ENCODE data around the gene GPX2.
"Not testable (repeated sequence)": the region's sequence is repeated elsewhere in the genome, so short reads cannot be mapped to it uniquely, and the experiment has no call there.

GPX2 gene

DNA sequence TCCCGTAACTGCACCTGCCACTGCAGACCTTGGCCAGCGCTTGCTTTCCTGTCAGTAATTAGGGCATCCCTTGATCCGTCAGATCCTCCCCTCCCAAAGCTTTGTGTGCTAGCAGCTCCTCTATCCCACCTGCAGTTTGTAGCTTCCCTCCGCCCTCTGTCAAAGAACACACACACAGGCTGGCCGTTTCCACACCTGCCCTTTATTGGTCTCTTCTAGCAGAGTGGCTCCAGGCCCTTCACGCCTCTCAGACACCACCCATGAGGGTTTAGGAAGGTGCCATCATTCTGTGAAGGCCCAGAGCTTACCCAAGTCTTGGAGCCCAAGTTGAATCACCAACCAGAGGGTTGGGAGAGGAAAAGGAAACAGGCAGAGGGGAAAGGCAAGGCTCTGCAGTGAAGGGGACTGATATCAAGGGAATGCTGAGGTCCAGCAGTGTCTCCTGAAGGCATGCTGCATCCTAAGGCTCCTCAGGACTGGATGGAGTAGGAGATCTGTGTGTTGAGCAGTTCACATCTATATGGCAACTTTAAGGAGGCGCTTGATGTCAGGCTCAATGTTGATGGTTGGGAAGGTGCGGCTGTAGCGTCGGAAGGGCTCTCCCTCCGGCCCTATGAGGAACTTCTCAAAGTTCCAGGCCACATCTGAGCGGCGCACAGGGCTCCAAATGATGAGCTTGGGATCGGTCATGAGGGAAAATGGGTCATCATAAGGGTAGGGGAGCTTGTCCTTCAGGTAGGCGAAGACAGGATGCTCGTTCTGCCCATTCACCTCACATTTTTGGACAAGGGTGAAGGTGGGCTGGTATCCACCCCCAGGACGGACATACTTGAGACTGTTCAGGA is 3.4 kb downstream of the GPX2 start:
- no peak for DNase-seq

DNA sequence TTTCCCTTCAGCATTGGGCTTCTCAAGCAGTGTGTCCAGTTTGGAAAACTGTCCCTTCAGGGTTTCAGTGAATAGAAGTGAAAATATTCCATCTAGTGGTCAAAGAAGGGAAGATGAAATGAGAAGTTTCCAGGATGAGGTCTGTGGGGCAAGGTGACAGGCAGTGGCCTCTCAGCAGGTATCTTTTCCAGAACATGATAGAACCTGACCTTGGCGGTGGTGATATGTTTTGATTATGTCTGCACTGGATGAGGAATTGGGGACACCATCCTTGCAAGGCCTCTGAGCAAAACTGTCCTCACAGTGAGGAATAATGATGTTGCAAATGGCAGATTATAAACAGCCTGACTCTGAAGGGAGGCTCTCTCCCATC is 4.7 kb downstream of the GPX2 start:
- peak; percentile 12 for DNase-seq

DNA sequence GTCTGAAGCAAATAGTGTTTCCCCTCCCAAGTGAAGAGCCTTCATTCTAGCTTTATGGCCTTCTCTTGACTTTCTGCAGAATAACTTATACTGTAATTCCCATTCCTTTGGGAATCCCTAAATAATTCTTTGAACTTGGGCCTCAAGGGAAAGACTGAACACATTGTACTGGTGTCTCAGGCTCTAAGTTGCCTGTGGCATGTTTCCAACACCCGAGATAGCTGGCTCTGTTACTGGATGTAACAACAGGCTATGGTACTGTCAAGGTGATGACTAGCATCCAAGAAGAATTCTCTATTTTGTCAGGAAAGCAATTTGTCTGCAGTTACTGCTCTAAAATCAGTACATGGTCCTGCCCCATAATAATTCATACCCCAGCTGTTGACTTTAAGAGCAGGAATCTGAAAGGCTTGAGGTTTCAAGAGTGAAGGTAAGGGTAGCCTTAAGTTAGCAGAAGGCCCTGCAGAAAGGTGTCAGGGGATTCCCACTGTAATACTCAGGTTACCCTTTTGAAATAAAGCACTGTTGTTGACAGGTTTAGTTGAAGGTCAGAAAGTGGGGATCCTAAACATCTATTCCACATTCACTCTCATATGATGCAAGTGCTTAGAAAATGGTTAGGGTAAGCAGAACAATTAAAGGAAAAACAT is 5.2 kb downstream of the GPX2 start:
- DNase-seq, result no peak

DNA sequence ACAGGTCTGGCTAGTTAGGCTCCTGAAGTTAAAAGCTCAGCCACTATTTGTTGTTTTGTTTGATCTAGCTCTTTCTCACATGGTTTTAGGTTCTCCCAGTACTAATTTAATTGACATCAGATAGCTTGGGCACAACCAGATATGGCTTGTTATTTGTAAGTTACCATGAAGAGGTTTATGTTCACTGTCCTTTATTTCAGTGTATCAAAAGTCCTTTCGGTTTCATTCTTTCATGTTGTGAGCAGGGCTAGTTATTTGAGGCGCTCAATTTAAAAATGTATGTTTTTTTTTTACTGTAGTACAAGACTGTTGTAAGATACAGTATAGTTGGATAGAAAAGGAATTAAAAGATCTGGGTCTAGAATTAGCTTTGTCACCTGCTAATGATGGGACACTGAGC is 7.0 kb downstream of the GPX2 start:
- DNase-seq, result no peak

DNA sequence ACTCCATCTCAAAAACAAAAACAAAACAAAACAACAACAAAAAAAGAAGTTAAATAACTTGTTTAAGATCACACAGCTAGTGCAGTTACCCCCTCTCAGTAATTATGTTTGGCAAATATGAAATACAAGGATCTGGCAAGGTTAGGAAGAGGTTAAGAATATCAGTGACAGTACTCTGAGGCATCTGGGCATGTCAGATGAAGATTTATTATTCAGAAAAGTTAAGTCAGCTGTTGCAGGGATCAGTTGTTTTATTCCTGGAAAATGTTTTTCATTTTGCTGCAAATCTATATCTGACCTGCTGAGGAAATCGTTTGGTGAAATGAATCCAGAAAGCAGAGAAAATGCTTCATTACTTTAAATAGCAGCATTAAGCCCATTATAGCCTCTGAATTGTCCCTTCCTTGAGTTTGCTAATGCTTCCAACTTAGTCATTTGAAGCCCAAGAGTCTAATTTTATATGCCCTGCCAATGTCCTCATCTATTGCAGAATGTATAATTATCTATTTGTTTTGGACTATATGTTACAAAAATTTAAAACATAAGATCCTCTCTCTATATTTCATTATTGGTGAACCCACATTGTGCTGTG is 8.1 kb downstream of the GPX2 start:
- DNase-seq, result no peak

DNA sequence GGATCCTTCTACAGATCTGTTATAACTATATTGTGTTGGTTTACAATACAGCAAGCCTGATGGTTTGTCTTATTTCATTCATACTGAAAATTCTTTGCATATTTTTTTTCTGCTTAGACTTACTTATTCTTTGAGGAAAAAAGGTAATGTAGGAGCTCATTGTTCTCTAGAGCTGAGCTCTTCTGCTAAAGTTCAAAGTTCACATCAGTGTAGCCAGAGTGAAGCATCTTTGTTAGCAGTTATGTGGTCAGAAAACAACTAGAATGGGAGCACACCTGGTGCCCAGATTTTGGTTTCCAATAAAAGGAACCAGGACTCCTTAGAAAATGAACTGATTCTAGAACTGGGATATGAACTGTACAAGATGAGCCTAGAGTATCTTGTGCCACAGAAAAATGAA is 10.3 kb downstream of the GPX2 start:
- no peak for DNase-seq

DNA sequence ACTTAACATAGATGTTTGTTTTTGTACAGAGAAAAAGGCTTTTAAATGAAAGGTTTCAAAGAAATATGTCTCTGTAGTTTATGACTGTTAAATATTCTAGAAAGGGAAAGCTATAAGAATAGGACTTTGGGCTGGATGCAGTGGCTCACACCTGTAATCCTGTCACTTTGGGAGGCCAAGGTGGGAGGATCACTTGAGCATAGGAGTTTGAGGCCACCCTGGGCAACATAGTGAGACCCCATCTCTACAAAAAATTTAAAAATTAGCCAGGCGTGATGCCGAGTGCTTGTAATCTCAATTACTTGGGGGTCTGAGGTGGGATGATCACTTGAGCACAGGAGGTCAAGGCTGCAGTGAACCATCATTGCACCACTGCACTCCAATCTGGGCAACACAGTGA is 11.4 kb downstream of the GPX2 start:
- DNase-seq, result no peak

DNA sequence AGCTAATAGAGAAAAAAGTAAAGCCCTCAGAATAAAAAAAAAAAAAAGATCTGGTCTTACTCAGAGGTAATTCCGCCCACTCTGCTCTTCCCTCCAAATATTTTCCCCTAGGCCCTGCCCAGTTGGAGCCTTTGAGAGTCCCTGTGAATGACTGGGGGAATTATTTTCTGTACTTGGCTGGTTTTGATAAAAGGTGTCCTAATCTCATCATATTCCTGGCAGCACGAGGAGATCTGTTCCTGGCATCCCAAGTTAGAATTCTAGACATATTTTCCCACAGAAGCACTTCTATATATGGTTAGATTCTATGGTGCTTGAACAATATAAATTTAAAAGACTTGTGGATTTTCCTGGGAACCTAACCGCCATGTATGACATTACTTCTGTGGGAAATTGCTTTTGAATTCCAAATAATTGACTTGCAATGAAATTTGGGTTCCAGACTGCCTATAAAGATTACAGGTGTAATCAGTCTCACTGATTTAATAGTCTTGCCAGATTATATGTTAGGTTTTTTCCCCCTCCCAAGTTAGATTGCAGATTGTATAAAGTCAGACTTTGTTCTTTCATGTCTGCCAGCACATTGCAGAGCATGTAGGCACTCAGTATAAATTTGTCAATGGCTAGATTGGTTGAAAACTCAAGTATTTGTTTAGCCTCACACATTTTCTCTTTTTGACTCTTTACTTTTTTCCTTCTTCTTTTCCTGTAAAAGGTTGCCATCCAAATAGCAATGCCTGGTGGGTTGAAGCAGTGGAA is 12.3 kb downstream of the GPX2 start:
- DNase-seq, result no peak

DNA sequence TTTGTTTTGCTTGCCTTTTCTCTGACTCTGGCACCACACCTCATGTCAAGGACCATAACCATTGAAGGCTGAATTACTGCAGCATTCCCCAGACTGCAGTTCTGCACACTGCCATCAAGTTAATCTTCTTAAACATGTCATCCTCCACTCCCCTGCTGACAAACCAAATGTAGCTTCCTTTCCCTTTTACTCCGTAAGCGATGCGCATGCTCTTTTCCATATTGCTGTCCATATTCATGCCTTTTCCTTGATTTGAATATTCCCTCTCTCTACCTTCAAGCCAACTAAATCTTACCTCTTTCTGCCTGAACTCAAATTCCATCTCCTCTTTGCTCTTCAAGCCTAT is 13.6 kb downstream of the GPX2 start:
- peak; percentile 23 for DNase-seq

DNA sequence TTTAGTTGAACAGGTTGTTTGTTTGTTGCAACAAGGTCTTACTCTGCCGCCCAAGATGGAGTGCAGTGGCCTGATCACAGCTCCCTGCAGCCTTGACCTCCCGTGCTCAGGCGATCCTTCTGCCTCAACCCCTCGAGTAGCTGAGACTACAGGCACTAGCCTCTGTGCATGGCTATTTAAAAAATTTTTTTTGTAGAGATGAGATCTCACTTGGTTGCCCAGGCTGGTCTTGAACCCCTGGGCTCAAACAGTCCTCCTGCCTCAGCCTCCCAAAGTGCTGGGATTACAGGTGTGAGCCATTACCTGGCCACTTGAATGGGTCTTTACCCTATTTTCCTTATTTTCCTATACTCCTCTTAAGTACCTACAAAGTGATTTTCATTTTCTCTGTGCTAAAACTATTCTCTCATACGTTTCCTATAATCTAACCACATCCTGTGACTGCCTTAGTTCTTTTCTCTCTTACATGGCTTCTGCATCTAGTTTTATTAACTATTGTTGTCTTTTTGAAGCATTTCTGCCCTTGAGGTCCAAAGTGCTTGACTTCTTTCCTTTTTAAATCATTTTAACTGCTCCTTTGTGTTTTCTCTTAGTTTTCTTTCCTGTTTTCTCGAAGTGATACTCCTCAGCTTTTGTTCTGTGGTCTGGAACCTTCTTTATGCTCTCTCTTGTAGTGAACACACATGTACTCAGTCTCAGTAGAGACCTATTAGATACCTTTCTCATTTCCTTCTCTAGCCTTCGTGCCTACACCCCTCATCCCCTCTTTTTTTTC is 14.1 kb downstream of the GPX2 start:
- no peak for DNase-seq

DNA sequence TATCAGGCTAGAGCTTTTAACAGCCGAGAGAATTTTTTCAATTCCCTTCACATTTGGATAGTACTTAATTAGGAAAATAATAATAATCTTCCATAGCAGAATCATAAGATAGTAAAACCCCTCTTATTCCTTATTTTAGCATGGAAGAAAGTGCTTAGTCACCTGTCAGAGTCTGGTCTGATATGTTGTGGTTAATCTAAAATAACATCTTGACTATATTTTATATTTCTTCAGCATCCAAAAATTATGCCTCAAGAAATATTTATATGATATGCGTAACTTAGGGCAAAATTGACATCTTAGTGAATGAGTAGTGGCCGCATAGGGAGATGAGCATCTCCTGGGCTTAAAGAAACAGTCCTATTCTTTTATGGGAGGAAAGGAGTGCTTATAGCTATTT is 15.5 kb downstream of the GPX2 start:
- no peak for DNase-seq

DNA sequence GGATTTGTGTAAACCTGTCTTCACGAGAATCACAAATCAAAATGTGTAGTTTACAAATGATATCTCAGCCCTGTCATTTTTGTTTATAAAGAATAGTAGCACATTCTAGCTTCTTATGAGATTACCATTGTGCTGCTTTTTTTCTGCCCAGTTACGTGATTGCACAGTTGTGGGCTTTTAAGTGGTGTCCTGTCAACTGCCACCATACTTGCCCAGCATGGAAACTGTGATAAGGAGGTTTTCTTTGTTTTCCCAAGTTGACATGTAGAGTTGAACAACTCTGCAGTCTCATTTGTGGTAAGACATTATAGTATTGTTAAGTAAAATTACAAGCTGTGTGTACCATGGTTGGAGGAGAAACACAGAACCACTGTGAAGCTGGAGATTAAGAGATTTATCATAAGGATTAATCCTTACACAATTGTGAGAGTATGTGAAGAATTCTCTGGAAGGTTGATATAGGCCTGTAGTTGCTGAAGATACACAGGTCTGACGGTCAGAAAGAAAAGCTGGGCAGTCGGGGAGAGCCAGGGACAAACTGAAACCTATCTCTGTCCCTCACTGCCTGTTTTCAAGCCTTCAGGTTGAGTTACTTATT is 16.0 kb downstream of the GPX2 start:
- DNase-seq, result no peak

DNA sequence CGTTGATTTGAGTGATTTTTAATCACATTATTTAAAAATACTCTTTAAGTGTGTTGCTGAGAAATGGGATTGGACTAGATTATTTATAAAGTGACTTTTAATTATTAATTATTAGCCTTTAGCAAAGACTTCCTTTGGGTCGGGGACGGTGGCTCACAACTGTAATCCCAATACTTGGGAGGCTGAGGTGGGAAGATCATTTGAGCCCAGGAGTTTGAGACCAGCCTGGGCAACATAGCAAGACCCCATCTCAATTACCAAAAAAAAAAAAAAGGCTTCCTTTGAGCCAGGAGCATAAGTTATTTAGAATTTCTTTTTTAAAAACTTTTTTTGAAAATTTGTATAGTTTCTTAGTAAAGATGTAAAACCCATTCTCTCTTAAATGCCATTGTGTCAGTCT is 19.5 kb downstream of the GPX2 start:
- DNase-seq, result no peak

DNA sequence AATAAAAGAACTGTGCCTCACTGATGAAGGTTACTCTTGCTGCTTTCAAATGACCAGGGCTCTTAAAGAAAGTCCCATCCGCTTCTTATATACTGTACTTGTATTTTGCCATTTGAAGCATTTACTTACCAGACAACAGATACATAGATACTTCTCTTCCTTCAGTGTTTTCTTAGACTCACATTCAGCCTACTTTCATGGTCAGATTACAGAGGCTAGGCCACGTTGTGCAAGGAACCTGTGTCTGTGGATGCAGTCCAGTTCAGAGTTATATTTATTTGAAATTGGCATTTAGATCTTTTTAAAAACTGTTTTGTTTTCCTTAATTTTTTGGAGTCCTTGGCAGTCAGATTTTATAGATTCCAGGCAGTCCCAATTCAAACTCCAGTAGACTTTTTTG is 22.1 kb downstream of the GPX2 start:
- DNase-seq, result no peak

DNA sequence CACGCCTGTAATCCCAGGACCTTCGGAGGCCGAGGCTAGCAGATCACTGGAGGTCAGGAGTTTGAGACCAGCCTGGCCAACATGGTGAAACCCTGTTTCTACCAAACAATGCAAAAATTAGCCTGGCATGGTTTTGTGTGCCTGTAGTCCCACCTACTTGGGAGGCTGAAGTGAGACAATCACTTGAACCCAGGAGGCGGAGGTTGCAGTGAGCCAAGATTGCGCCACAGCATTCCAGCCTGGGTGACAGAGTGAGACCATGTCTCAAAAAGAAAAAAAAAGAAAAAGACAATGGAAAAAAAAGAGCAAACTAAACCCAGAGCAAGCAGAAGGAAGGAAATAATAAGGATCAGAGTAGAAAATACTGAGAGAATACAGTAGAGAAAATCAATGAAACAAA is 22.9 kb downstream of the GPX2 start:
- DNase-seq, result no peak

DNA sequence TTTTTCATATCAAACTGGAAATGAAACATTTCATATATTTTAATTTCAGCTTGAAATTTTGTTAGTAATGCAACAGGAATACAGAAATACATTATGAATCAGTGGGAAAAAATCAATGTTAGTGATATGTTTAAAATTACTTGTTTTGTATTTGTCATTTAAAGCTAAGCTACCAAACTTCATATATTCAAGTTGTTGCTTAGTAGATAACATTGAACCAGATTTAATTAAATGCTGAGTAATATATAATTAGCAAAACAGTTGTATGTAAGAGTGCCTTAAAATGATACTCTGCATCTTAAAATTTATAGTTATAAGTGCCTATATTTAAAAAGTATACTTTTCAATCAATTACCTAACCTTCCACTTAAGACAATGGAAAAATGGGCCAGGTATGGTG is 23.3 kb downstream of the GPX2 start:
- no peak for DNase-seq

DNA sequence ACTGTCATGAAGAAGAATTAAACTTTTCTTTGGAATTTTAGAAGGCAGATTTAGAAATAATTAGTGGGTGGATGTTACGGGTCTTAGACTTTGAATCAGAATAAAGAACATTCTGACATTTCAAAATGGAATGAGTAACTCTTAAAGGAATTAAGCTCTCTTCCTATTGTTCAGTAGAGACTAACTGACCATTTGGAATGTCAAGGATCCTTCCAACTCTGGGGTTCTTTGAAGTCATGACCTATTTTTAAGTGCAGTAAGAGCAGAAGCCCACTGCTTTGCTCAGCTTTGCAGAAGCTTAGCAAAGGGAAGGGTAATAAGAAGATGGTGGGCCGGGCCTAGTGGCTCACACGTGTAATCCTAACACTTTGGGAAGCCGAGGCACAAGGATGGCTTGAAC is 24.3 kb downstream of the GPX2 start:
- no peak for DNase-seq

DNA sequence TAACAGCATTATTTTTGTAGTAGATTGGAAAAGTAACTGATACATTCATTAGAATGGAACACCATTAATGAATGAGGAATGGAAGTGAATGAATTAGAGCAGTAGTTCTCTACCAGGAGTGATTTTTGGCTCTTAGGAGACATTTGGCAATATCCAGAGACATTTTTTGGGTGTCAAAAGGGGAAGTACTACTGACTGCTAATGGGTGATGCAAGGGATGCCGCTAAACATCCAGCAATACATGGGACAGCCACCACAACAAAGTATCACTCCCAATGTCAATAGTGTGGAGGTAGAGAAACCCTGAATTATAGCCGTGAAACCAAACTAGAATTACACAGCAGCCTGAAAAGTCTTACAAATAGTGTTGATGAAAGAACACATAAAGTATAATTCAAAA is 26.7 kb downstream of the GPX2 start:
- DNase-seq, result no peak

DNA sequence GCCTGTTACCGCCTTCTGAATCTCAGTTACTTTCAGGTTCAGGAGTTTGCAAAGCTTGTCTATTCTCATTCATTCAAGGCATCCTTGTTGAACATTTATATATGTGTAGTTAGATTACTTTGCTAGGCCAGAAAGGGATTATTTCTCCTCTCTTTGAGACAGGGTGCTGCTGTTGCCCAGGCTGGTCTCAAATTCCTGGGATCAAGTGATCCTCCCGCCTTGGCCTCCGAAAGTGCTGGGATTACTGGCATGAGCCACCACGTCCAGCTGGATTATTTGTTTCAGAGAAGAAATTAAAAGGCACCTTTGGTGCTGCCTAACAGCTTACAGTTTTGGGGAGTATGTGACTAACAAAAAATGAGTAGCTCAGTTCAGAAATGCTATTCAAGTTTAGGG is 27.5 kb downstream of the GPX2 start:
- DNase-seq, result no peak

DNA sequence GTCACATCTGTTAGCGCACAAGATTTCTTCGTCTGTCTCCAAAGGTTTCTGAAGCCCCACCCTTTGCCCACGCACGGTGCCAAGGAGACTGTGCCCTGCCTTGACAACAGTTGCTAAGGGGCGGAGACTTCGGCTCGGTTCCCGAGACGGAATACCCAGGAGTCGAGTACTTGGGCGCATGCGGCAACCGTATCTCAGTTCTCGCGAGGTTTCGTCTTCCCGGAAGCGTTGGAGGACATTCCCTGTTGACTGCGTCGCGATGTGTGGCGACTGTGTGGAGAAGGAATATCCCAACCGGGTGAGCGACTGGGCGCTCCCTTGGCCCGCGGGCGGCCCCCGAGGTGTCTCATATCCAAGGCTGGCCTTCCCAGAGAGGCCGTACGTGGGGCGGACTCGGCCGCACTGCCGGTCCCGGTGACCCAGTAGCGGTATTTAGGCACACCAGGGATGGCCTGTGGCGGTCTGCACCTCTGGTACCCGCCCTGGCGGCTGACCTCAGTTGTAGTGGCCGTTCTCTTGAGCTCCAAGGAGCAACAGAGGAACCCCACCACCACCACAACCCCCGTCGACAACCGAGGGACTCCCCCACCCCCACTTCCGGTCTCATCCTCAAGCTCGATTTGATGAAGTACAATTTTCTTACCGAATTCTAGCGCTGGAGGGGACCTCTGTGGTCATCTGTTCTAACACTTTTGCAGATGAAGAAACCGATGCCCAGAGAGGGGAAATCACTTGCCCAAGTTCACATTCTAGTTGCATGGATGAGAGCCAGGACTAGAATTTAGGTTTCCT is 28.1 kb downstream of the GPX2 start, which contains the start of gene CHURC1:
Gene CHURC1, plus strand, starts transcription at position 219 of the 792 bp plus-strand sequence. Its CDS starts 41 bp downstream, at position 260.
- peak; percentile 99 for DNase-seq

DNA sequence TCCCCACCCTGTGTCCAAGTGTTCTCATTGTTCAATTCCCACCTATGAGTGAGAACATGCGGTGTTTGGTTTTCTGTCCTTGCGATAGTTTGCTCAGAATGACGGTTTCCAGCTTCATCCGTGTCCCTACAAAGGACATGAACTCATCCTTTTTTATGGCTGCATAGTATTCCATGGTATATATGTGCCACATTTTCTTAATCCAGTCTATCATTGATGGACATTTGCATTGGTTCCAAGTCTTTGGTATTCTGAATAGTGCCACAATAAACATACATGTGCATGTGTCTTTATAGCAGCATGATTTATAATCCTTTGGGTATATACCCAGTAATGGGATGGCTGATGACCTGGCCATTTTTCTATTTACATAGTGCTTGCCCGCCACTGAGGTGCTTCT is 29.1 kb downstream of the GPX2 start:
- DNase-seq, result not testable (repeated sequence)

DNA sequence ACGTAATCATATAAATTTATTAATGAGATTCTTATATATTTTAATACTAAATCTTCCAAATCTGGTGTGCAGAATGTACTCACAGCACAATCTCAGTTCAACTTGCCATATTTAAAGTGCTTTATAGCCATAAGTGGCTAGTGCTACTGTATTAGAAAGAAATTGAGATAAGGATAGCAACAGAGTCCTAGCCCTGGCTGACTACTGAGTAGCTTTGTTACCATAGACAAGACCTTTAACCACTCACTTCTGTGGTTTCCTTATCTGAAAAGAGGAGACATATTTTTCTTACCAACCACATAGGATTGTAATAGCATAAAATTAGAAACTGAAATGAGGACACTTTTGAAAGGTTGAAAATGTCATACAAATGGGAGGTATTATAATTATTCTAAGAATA is 30.3 kb downstream of the GPX2 start:
- no peak for DNase-seq

Data from NCI-H82 (cell line).